Raji (cell line): Measurements from ENCODE around the gene CXCL5.

Source experiments
- POLR2A ChIP-seq: IDR thresholded peaks from 2 replicates; pipeline ENCODE4 v1.6.1; 2011; ENCODE audit warnings: low read depth, low read length, control low read depth; ENCODE audit not compliant: insufficient read depth

CXCL5 gene

DNA sequence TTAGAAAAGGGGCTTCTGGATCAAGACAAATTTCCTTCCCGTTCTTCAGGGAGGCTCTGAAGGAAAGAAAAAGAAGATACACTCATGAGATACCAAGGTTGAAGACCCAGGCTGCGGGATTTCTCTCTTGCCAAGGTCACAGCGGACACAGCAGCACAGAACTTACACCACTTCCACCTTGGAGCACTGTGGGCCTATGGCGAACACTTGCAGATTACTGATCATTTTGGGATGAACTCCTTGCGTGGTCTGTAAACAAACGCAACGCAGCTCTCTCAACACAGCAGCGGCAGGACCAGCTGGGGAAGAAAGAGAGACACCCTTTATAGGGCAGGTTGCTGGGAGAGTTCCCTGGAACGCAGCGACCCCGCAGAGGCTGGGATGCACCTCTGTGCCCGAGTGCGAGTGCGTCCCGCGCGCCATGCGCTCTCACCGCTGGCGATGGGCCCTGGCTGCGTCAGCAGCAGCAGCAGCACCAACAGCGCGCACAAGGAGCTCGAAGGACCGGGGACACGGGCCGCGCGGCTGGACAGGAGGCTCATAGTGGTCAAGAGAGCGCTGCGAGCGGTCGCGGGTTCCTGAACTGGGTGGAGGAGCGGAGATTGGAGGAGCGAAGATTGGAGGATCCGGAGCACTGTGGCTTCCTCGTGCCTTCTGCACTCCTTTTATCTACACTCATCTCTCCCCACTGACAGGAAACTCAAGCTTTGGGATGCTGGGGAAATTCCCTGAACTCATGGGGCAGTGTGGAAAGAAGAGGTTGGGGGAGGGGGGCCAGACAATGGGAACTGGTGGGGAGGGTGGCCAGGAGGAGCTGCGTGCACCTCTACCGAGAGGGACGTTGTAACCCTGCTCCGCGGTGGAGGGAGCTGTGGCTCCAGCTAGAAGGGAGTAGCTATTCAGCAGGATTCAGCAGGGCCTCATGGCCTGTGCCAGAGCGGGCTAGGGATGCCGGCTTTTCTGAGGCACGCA lies at the start of gene CXCL5:
Gene CXCL5 (minus strand): TSS at position 638 of the 972 bp plus-strand sequence. CDS start 96 bp downstream, at position 542.
- no peak for TF ChIP-seq POLR2A

DNA sequence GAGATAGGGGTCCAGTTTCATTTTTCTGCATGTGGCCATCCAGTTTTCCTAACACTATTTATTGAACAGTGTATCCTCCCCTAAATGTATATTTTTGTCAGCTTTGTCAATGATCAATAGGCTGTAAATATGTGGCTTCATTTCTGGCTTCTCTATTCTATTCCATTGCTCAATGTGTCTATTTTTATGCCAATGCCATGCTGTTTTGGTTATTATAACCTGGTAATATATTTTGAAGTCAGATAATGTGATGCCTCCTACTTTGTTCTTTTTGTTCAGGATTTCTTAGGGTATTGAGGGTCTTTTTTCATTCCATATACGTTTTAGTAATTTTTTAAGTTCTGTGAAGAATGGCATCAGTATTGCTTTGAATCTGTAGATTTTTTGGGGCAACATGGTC lies 48.7 kb upstream of the CXCL5 start:
- no peak for TF ChIP-seq POLR2A

- no peak for TF ChIP-seq POLR2A
Observed at GRCh38 chr4:74045772-74046171, 47.3 kb upstream of the CXCL5 start.

DNA sequence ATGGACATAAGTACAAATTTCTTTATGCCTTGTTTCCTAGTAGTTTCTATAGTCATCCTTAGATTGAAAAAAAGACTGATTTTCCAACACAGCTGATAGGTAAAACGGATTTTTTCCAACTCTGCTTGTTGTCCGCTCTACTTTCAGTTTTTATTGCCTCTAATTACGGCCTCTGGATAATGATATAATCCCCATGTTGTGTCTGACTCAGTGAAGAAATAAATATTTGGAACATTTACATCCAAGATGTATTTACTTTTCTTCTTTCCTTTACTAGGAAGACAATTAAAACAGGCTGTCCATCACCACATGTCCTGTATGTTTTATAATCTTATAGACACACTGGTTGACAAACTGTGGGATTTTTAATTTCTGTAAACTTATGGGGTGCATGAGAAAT lies 46.8 kb upstream of the CXCL5 start:
- TF ChIP-seq POLR2A: no peak

DNA sequence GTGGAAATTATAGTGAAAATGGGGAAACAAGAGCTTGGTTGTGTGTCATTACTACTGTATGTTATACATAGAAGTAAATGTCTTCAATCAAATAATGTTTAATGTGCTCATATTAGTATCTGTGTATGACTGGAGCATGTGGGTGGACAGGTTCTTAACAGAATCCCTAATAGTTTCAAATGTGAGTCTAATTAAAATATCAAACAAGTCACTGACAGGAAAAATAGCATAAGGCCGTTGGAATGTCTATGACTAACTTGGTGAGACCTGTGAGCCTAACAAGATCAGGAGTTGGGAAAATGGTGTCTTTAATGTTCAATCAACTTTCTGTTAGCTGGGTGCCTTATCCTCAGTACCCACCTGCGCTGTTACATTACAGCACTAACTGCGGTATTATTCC lies 46.2 kb upstream of the CXCL5 start:
- TF ChIP-seq POLR2A: no peak

DNA sequence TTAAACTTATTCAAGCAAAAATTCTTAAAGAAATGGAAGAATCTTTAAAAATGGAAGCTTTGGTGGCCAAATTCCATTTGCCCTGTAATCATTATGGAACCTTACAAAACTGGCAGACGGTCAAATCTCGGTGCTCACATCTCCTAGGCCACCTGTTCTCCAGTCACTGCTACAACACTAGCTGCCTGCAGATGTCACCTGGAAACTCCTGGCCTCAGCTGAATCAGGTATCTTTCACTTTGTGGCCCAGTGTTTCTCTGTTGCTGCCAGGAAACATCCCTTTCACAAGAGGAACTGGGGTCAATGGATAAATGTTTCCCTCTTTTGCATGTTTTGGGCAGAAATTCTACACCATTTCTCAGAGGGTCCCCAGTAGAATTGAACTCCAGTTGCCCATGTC lies 44.2 kb upstream of the CXCL5 start:
- no peak for TF ChIP-seq POLR2A

DNA sequence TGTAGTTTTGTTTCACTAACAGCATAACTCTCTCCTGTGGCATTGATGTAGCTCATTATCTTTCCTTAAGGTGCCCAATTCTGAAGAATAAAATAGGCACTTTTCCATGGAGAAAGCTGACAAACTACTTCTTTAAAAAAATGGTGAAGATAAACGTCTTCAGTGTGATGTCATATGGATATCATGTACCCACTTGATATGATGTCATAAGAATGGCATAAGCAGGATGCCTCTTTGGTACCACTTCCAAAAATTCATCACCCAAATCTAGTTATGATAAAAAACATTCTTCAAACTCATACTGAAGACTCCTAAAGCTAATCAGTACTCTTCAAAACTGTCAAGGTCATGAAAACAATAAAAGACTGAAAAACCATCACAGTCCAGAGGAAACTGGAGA lies 42.9 kb upstream of the CXCL5 start:
- TF ChIP-seq POLR2A: no peak

DNA sequence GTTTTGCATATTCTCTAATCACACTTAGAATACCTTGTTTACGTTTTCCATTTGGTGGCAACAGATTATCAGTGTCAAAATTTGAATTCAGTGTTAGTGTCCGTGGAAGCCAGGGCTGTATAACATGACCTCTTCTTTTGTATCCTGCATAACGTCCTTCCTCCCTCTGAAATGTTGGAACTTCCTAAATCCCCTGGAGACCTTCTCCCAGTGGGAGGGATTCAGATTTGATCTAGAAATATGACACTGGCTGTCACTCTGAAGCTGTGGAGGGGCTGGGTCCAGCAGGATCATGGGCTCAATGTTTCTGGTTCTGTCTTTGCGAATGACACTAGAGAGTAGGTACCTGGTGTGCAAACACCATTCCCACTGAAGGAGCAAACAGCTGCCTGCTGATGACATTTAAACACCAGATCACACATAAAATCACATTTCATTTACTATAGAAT lies 40.9 kb upstream of the CXCL5 start:
- no peak for TF ChIP-seq POLR2A

DNA sequence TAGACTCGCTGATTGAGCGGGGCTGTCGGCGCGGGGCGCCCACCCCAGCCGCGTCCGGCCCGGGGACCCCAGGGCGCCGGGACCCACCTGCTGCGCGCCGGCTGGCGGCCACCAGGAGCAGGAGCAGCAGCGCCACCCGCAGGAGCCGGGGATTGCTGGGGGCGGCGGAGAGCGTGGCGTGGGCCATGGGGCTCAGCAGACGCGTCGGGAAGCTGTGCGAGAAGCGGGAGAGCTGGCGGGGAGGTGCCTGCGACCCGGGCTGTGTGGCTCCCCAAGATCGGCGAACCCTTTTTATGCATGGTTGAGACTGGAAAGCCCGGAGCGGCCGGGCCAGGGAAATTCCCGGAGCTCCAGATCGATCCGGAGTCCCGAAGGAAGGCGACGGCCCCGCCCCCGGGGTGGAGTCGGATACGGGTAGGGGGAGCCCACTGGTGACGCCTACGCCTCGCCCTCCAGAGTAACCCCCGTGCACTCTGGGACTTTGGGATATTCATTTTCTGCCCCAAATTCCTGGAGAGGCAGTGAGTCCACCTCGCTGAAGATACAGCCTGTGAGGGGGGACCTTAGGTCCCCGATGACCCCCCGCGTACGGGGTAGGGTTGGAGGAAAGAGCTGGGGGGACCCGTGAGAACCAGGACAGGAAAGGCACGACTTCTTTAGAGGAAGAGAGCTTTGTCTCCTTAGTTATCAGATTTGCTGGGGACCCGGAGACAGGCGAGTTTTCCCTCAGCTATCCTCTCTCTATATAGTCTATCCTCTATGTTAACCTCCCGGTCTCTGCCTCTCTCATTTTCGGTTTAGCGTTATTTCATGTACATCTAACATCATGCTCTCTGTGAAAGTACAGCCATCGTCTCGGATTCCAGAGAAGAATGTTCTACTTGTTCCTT lies 40.2 kb upstream of the CXCL5 start, which contains the start of gene CXCL3:
Gene CXCL3 (minus strand): TSS at position 265 of the 890 bp plus-strand sequence. CDS start 78 bp downstream, at position 187.
- no peak for TF ChIP-seq POLR2A

DNA sequence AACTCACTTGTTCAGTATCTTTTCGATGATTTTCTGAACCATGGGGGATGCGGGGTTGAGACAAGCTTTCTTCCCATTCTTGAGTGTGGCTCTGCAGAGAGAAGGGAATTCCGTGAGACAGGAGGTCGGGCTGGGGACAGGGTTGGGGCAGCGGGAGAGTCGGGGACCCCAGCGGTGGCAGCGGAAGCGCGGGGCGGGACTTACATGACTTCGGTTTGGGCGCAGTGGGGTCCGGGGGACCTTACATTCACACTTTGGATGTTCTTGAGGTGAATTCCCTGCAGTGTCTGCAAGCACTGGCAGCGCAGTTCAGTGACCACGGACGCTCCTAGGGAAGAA lies 39.6 kb upstream of the CXCL5 start:
- no peak for TF ChIP-seq POLR2A

DNA sequence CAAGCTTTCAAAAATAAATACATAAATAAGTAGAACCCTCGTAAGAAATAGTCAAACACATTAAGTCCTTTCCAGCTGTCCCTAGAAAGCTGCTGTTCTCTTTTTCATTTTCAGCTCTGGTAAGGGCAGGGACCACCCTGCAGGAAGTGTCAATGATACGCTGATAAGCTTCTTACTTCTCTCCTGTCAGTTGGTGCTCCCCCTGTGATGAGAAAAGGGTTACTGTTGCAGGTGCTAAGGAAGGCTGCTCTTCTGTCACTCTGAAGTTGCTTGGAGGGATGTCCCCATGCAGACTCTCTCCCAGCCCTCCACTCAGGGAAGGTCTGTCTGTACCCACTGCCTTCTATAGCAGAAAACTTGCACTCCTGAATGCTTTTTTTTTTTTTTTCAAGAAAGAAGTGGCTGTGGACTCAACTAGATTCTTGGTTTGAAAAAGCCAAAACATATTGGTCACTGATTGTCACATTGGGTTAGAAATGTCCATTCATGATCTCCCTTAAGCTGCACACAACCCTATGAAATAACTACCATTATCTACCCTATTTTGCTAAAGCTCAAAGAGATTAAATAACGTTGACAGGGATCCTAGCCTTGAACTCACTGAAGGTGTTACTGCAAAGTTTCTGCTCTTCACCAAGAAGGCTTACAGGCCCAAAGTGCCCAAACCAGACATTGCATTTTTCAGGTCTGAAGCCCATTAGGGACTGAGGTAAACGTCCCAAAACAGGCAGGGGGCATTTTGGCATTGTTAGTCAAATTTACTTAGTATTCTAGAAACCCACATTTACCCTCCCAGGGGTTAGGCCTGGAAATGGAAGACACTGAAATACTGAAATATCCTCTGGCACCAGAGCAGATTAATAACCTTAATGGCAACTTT lies 38.8 kb upstream of the CXCL5 start:
- no peak for TF ChIP-seq POLR2A

DNA sequence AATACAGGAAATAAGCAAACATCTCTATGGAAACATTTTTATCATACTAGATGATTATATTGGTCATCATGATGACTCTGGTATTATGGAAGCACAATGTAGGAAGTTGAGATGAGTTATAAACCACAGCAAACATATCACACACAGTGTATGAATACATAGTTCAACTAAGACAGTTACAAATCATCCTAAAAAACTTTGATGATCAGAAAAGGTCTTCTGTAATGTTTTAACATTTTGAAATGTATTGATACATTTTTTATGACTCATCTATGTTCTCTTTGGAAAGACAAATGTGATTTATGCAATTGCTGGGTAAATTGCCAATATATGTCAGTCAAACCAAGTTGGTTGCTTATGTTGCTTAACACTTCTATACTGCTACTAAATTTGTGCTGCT lies 35.3 kb upstream of the CXCL5 start:
- no peak for TF ChIP-seq POLR2A

GRCh38 chr4:74032064-74032463 lies 33.6 kb upstream of the CXCL5 start:
- TF ChIP-seq POLR2A: no peak

DNA sequence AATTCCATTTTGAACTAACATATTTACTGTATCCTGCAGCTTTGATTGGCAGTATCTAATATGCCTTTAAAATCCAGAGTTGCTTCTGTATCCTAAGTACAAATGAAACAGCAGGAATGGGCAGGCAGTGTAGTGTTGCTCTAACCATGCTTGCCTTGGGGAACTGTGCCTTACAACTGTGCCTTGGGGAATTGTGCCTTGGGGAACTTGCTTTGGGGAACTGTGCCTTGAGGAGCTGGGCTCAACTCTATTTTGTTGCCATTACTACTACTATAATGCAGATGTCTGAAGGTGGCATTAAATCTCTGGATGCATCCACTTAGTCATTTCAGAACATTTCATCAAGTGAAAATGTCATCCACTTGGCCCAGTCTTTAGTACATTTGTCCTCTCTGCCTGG lies 33.1 kb upstream of the CXCL5 start:
- TF ChIP-seq POLR2A: no peak

- no peak for TF ChIP-seq POLR2A
Observed at GRCh38 chr4:74030285-74030684, 31.8 kb upstream of the CXCL5 start.

- TF ChIP-seq POLR2A: no peak
Observed at GRCh38 chr4:74028504-74028903, 30.0 kb upstream of the CXCL5 start.
